Loucy (cell line): ENCODE data around the gene HAO2.

ENCODE experiments used
- CTCF ChIP-seq: fragments of 200-600 bp; sonication (generic); conservative IDR thresholded peaks from 2 replicates; pipeline ENCODE4 v1.5.1; 2014; ENCODE audit warnings: mild to moderate bottlenecking, antibody characterized with exemption, low read length
- EZH2phosphoT487 ChIP-seq: fragments of 200-600 bp; IDR thresholded peaks from 2 replicates; pipeline ENCODE4 v1.6.1; 2018; ENCODE audit warnings: antibody characterized with exemption, mild to moderate bottlenecking, moderate library complexity, borderline replicate concordance

- TF ChIP-seq CTCF: no peak
- no peak for TF ChIP-seq EZH2phosphoT487
These were observed 37.4 kb upstream of the HAO2 start for GRCh38 chr1:119331190-119331515.
